H1 (cell line): ENCODE data around the gene DMAC2L. TPM values are rescaled to one million over a fixed set of nuclear protein-coding genes. Genes with fewer than 3 reads are reported as not detected.

Experiments used
- CTCF ChIA-PET: fragments of 300-600 bp; sonication (Branson Sonifier 250); formaldehyde crosslinking; loops from one replicate; lab custom pipeline; 2021; ENCODE audit not compliant: partially characterized antibody; lab: Charles Lee
- POLR2A ChIA-PET: fragments of 300-600 bp; sonication (Branson Sonifier 250); formaldehyde crosslinking; loops from one replicate; lab custom pipeline; 2021; ENCODE audit warnings: inconsistent platforms; ENCODE audit not compliant: partially characterized antibody; lab: Charles Lee
- DNase-seq, 2 experiments: peaks; one replicate each; pipeline versions ENCODE4 v3.0.0 to v3.0.0-alpha.2; 2010 to 2022; ENCODE audit warnings: low spot score in 2 of 2, low read depth in 1 of 2, mixed read lengths in 1 of 2
- FAIRE-seq: peaks from 2 replicates; lab custom pipeline; 2011; peaks lifted over from hg19 to GRCh38; lab: Jason Lieb, UNC
- H2AFZ ChIP-seq: 2 replicates; pipeline ENCODE4 v1.8.1; 2012; ENCODE audit warnings: low read length, inconsistent platforms
- H2AK5ac ChIP-seq: 2 replicates; pipeline ENCODE4 v1.6.1; 2013; ENCODE audit warnings: low read depth, low read length
- H2BK120ac ChIP-seq: replicated peaks from 2 replicates; pipeline ENCODE3; 2013; ENCODE audit warnings: low read depth, low read length, inconsistent platforms
- H2BK12ac ChIP-seq: 2 replicates; pipeline ENCODE4 v1.6.1; 2013; ENCODE audit warnings: low read depth, low read length
- H2BK15ac ChIP-seq: 2 replicates; pipeline ENCODE4 v1.6.1; 2013; ENCODE audit warnings: low read length
- H2BK20ac ChIP-seq: 2 replicates; pipeline ENCODE4 v1.6.1; 2013; ENCODE audit warnings: low read length
- H2BK5ac ChIP-seq: 2 replicates; pipeline ENCODE4 v1.6.1; 2013; ENCODE audit warnings: low read depth, low read length
- H3K14ac ChIP-seq: 2 replicates; pipeline ENCODE4 v1.6.1; 2013; ENCODE audit warnings: inconsistent platforms; ENCODE audit not compliant: insufficient read length
- H3K18ac ChIP-seq: 2 replicates; pipeline ENCODE4 v1.6.1; 2013; ENCODE audit warnings: low read length; ENCODE audit errors: extremely low read depth
- H3K23ac ChIP-seq: 2 replicates; pipeline ENCODE4 v1.6.1; 2013; ENCODE audit warnings: inconsistent platforms; ENCODE audit not compliant: insufficient read length
- H3K23me2 ChIP-seq: 2 replicates; pipeline ENCODE4 v1.6.1; 2013; ENCODE audit warnings: low read depth, low read length
- H3K27ac ChIP-seq: 2 replicates; pipeline ENCODE4 v1.6.1; 2011; ENCODE audit warnings: low read depth, low read length, inconsistent platforms
- H3K27me3 ChIP-seq, 4 experiments: replicated peaks in 1 of 4; 1 replicate in 1 of 4; 2 replicates in 3 of 4; pipeline versions ENCODE4 v1.6.1 to v1.8.1; 2011 to 2013; ENCODE audit warnings: low read length in 3 of 4, mild to moderate bottlenecking in 3 of 4, inconsistent platforms in 2 of 4, mixed read lengths in 2 of 4, moderate library complexity in 1 of 4; ENCODE audit not compliant: control insufficient read depth in 3 of 4, insufficient read depth in 3 of 4; ENCODE audit errors: extremely low read depth in 1 of 4
- H3K36me3 ChIP-seq, 4 experiments: 2 replicates each; pipeline versions ENCODE4 v1.6.1 to v1.8.1; 2011 to 2013; ENCODE audit warnings: mild to moderate bottlenecking in 4 of 4, low read length in 3 of 4, moderate library complexity in 2 of 4, control low read depth in 1 of 4, inconsistent platforms in 1 of 4; ENCODE audit not compliant: insufficient read depth in 4 of 4, control insufficient read depth in 2 of 4
- H3K4ac ChIP-seq: replicated peaks from 2 replicates; pipeline ENCODE3; 2013; ENCODE audit warnings: low read length, low read depth, mixed read lengths, inconsistent platforms; ENCODE audit not compliant: insufficient read length
- H3K4me1 ChIP-seq, 4 experiments: replicated peaks in 1 of 4; 1 replicate in 1 of 4; 2 replicates in 3 of 4; pipeline versions ENCODE4 v1.6.1 to v1.8.1; 2011 to 2013; ENCODE audit warnings: low read length in 3 of 4, inconsistent platforms in 2 of 4, mixed read lengths in 1 of 4; ENCODE audit not compliant: insufficient read depth in 4 of 4, control insufficient read depth in 3 of 4
- H3K4me2 ChIP-seq, 2 experiments: 2 replicates each; pipeline versions ENCODE4 v1.6.1 to v1.8.1; 2011 to 2013; ENCODE audit warnings: low read depth in 2 of 2, low read length in 2 of 2, control low read depth in 1 of 2, inconsistent platforms in 1 of 2, mild to moderate bottlenecking in 1 of 2; ENCODE audit not compliant: insufficient read depth in 1 of 2
- H3K4me3 ChIP-seq, 4 experiments: fragments of 200-600, 300-600 bp in 1 of 4; sonication (generic), shearing (Covaris generic), sonication (Bioruptor Twin) in 1 of 4; 2 replicates each; pipeline versions ENCODE4 v1.5.1 to v1.8.1; 2011 to 2016; ENCODE audit warnings: low read length in 4 of 4, low read depth in 3 of 4, control low read depth in 2 of 4, inconsistent platforms in 2 of 4, mild to moderate bottlenecking in 2 of 4, mixed read lengths in 1 of 4, moderate library complexity in 1 of 4; ENCODE audit not compliant: insufficient read depth in 2 of 4; ENCODE audit errors: extremely low read depth in 1 of 4
- H3K56ac ChIP-seq: replicated peaks from 2 replicates; pipeline ENCODE3; 2013; ENCODE audit warnings: low read depth, mild to moderate bottlenecking, mixed read lengths, low read length, inconsistent platforms; ENCODE audit not compliant: insufficient read length
- H3K79me1 ChIP-seq: 2 replicates; pipeline ENCODE4 v1.6.1; 2013; ENCODE audit warnings: low read depth, low read length, control low read depth
- H3K79me2 ChIP-seq, 2 experiments: 2 replicates each; pipeline versions ENCODE4 v1.6.1 to v1.8.1; 2012 to 2013; ENCODE audit warnings: low read length in 2 of 2, mild to moderate bottlenecking in 2 of 2, inconsistent platforms in 1 of 2; ENCODE audit not compliant: insufficient read depth in 2 of 2, control insufficient read depth in 1 of 2
- H3K9ac ChIP-seq, 4 experiments: replicated peaks in 1 of 4; 1 replicate in 1 of 4; 2 replicates in 3 of 4; pipeline versions ENCODE4 v1.6.1 to v1.8.1; 2011 to 2013; ENCODE audit warnings: low read depth in 3 of 4, low read length in 3 of 4, control low read depth in 2 of 4, mild to moderate bottlenecking in 2 of 4, moderate library complexity in 2 of 4, inconsistent platforms in 1 of 4; ENCODE audit errors: extremely low read depth in 1 of 4
- H3K9me3 ChIP-seq, 2 experiments: 2 replicates each; pipeline versions ENCODE4 v1.6.1 to v1.8.1; 2012 to 2013; ENCODE audit warnings: mild to moderate bottlenecking in 2 of 2, moderate library complexity in 2 of 2, control low read depth in 1 of 2, inconsistent platforms in 1 of 2, low read depth in 1 of 2, low read length in 1 of 2, mixed read lengths in 1 of 2; ENCODE audit not compliant: insufficient read depth in 2 of 2
- H4K20me1 ChIP-seq, 2 experiments: replicated peaks in 1 of 2; 2 replicates each; pipeline versions ENCODE3 to v1.8.1; 2011 to 2013; ENCODE audit warnings: inconsistent platforms in 2 of 2, low read length in 2 of 2, mild to moderate bottlenecking in 1 of 2; ENCODE audit not compliant: insufficient read depth in 2 of 2, control insufficient read depth in 1 of 2
- H4K5ac ChIP-seq: 2 replicates; pipeline ENCODE4 v1.6.1; 2013; ENCODE audit warnings: low read length, low read depth, mixed read lengths, inconsistent platforms; ENCODE audit not compliant: insufficient read length
- H4K8ac ChIP-seq: 2 replicates; pipeline ENCODE4 v1.8.0; 2013; ENCODE audit warnings: mild to moderate bottlenecking, moderate library complexity, low read length, inconsistent platforms; ENCODE audit not compliant: insufficient read depth; ENCODE audit errors: extremely low read depth
- H4K91ac ChIP-seq: replicated peaks from 2 replicates; pipeline ENCODE3; 2013; ENCODE audit warnings: low read length, mixed read lengths, inconsistent platforms; ENCODE audit not compliant: insufficient read length
- CEBPB ChIP-seq: IDR thresholded peaks from 2 replicates; pipeline ENCODE4 v1.6.1; 2012; ENCODE audit warnings: low read depth, low read length
- POLR2AphosphoS5 ChIP-seq: IDR thresholded peaks from 2 replicates; pipeline ENCODE4 v1.6.1; 2011; ENCODE audit warnings: low read depth, low read length
- SP4 ChIP-seq: IDR thresholded peaks from 2 replicates; pipeline ENCODE4 v1.6.1; 2012; ENCODE audit warnings: low read length, inconsistent platforms
- YY1 ChIP-seq: IDR thresholded peaks from 2 replicates; pipeline ENCODE4 v1.6.1; 2011; ENCODE audit warnings: low read depth, mild to moderate bottlenecking, low read length
- polyA plus RNA-seq, 7 experiments: library from polyadenylated mRNA; depleted of rRNA in 3 of 7; stranded (reverse) in 5 of 7; unstranded in 2 of 7; fragments of >200 nt in 5 of 7; fragments of 200-250 nt in 2 of 7; gene quantifications; 1 replicate in 5 of 7; 2 replicates in 1 of 7; 4 replicates in 1 of 7; pipeline versions ENCODE4 v1.2.1 to v1.2.3, GENCODE V29; 2011 to 2013; ENCODE audit warnings: missing spikeins in 2 of 7, mixed read lengths in 2 of 7
- total RNA-seq: library from RNA; stranded (reverse); fragmentation: NEBNext Ultra II Directional; extraction: Animal tissue kit (Norgen Biotek cat#: 25700); gene quantifications from 2 replicates; pipeline ENCODE4 v1.2.1, GENCODE V29; 2021
- TF ChIP-seq, protein P1 (sequence below): IDR thresholded peaks from 2 replicates; pipeline ENCODE4 v1.6.1; 2012; ENCODE audit warnings: low read length, inconsistent platforms
- TF ChIP-seq, protein P2 (sequence below): IDR thresholded peaks from 2 replicates; pipeline ENCODE4 v1.6.1; 2011; ENCODE audit warnings: low read depth, mild to moderate bottlenecking, low read length; ENCODE audit not compliant: insufficient read depth
- TF ChIP-seq, protein P3 (sequence below): IDR thresholded peaks from 2 replicates; pipeline ENCODE4 v1.6.1; 2011; ENCODE audit warnings: low read length, improper control_type of control experiment

Gene DMAC2L
- total and polyA plus RNA-seq, 2 of the 8 experiments (the other 6 are each of a cell fraction or from before 2014, with no cell fraction given) = 20.3 to 28.9 TPM

DNA sequence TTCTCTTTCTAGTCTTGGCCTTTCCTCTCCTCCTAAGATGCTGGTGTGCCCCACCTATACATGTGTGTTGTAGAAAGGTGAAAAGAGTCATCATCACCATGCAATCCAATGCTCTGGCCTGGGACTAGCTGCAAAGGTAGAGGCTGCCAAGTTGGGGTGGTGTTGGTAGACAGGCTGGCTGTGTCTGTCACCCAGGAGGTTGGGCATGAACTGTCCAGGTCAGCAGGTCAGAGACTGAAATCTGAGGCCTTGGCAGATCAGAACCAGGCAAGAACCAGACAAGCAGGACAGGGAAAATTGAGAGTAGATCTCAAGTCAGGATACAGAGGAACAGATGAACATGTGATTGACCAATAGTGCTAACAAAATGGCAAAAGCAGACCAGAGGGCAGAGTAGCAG, 26.3 kb upstream of the DMAC2L start:
- H2AK5ac ChIP-seq = no peak overlapping the region
- no peak overlapping the region for H2BK15ac ChIP-seq
- no peak overlapping the region for H3K18ac ChIP-seq
- POLR2A ChIA-PET = no interaction called here
- H3K9ac ChIP-seq = no peak overlapping the region
- 0 out of 2 replicates have a peak, but pooled peaks cover 2% of the 10 kb centered on the region for H3K79me1 ChIP-seq
- H3K36me3 ChIP-seq = peaks cover 0 to 10% (median 4%) of the 10 kb centered on the region in 4 experiments; a peak in 3 of 8 replicates
- TF ChIP-seq CEBPB = no peak
- TF ChIP-seq, protein P1, sequence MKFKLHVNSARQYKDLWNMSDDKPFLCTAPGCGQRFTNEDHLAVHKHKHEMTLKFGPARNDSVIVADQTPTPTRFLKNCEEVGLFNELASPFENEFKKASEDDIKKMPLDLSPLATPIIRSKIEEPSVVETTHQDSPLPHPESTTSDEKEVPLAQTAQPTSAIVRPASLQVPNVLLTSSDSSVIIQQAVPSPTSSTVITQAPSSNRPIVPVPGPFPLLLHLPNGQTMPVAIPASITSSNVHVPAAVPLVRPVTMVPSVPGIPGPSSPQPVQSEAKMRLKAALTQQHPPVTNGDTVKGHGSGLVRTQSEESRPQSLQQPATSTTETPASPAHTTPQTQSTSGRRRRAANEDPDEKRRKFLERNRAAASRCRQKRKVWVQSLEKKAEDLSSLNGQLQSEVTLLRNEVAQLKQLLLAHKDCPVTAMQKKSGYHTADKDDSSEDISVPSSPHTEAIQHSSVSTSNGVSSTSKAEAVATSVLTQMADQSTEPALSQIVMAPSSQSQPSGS = no peak
- TF ChIP-seq, protein P2, sequence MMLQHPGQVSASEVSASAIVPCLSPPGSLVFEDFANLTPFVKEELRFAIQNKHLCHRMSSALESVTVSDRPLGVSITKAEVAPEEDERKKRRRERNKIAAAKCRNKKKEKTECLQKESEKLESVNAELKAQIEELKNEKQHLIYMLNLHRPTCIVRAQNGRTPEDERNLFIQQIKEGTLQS = no peak
- no peak for TF ChIP-seq YY1
- no peak for TF ChIP-seq SP4
- no peak for TF ChIP-seq POLR2AphosphoS5
- TF ChIP-seq, protein P3, sequence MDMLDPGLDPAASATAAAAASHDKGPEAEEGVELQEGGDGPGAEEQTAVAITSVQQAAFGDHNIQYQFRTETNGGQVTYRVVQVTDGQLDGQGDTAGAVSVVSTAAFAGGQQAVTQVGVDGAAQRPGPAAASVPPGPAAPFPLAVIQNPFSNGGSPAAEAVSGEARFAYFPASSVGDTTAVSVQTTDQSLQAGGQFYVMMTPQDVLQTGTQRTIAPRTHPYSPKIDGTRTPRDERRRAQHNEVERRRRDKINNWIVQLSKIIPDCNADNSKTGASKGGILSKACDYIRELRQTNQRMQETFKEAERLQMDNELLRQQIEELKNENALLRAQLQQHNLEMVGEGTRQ = no peak
- no peak overlapping the region for H2AFZ ChIP-seq
- CTCF ChIA-PET = no interaction called here
- H3K79me2 ChIP-seq = no peaks in the 10 kb centered on the region
- H3K4me2 ChIP-seq = no peak overlapping the region
- no peak overlapping the region for H2BK5ac ChIP-seq
- no peak overlapping the region for H2BK12ac ChIP-seq
- H3K4me1 ChIP-seq = no peaks in the 10 kb centered on the region
- H4K5ac ChIP-seq = no peak overlapping the region
- H2BK120ac ChIP-seq = no peak overlapping the region
- FAIRE-seq (no peak), DNase-seq (no peak)
- no peak overlapping the region for H3K14ac ChIP-seq
- H4K20me1 ChIP-seq = peaks cover 2 to 5% of the 10 kb centered on the region in 2 experiments
- no peak overlapping the region for H3K23ac ChIP-seq
- no peak overlapping the region for H4K91ac ChIP-seq
- no peaks in the 10 kb centered on the region for H3K23me2 ChIP-seq
- no peaks in the 10 kb centered on the region for H3K27me3 ChIP-seq
- no peak overlapping the region for H3K4me3 ChIP-seq
- no peak overlapping the region for H3K56ac ChIP-seq
- H3K27ac ChIP-seq = no peak overlapping the region
- H3K9me3 ChIP-seq = no peaks in the 10 kb centered on the region
- no peak overlapping the region for H3K4ac ChIP-seq
- H4K8ac ChIP-seq = no peak overlapping the region
- H2BK20ac ChIP-seq = no peak overlapping the region
